ENCODE measurements around the gene LTF.

Gene LTF

DNA sequence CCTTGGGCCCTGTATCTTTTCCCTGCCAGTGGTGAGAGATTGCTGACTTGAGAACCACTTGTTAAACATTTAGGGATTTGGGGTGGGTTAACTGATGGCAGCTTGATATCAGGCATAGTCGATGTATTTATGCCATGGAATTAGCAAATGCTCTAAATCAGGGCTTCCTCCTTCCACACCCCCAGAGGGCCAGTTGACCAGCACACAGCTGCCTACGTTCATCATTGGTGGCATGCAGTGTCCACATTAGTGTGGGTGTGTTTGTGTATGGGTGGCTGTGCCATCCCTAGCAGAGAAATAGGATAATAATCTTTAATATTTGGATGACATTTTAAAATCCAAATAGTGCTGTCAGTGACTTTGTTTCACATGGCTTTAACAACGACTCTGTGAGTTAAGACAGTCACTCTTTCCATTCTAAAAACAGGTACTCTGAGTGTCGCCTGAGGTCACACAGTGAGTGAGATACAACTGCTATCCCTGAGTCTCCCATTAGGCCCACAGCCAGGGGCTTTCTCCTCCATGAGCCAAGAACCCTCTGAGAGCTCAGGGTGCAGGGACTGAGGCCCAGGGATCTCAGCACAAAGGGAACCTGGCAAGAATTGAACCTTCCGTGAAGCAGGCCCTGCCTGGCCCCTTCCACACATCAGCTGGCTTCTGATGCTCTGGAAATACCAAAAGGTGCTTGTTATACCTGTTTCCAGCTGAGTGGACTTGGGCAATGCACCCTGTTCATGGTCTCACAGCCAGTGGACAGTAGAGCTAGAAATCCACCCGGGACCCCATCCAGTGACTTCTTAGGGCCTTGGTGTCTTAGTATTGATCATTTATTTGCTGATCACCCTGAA is 4.3 kb upstream of the LTF start:
- DNase-seq (ENCODE audit: low spot score) = no peak

DNA sequence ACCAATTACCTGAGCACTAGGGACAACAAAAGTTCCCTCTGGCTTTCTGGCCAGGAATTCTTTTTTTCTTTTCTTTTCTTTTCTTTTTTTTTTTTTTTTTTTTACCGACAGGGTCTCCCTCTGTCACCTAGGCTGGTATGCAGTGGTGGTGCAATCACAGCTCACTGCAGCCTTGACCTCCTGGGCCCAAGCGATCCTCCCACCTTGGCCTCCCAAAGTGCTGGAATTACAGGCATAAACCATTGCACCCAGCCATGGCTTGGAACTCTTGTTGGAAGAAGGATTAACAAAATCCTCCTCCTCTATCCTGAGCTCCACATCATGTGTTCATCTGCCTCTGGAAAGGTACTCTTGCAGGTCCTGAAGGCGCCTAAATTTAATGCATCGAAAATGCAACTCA is 2.9 kb upstream of the LTF start:
- no peak for DNase-seq (ENCODE audit: low spot score)

DNA sequence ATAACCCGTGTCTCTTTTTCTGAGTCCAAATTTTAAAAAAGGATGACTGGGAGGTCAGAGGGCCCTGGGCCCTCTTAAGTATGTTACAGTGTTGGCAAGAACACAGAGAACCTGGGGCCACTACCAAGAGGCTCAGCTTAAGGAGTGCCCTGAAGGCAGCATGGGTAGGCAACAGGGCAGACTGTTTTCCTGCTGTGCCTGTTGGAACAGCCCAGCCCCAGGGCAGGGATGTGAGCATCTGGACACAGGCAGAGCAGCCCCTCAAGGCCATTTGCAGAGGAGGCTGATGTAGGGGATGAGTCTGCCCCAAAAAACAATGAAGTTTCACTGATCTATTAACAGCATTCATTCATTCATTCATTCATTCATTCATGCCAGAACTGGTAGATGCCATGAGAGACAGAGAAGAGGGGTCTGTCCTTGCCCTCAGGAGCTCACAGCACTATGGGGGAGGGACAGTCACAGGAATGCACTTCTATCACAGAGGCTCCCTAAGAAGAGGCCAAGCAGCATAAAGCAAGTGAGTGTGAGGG is 2.2 kb upstream of the LTF start:
- DNase-seq (ENCODE audit: low spot score) = no peak

DNA sequence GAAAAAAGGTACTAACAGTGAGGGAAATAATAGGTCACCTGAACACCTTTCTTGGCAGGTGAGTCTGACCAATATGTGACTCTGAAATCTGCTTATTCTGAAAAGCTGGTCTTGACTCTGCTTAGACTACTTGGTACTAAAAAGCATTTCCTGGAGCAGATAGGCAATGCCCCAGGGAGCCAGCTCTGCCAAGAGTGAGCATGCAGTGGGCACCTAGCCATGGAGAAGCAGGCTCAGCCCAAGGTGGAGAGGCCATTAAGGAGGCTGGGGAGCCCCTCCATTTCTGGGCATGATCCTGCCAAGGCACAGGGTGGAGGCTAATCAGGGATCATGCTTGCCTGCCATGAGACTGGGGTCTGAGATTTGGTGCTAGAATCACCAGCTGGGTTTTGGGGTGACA is 1.6 kb upstream of the LTF start:
- DNase-seq (ENCODE audit: low spot score) = no peak

DNA sequence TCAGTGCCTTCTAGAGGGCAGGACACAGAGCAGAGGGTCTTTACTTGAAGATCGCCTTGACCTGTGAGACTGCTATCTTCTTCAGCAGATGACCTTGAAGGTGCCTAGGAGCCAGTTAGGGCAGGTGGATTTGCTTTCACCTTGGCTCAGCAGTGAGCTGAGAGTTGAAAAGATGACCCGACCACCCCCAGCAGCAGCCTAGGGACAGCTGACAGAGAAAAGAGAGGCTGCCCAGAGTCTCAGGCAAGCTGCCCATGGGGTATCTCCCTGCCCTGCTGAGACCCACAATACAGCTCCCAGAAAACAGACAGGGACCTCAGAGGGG is 453 bp upstream of the LTF start:
- no peak for DNase-seq (ENCODE audit: low spot score)

DNA sequence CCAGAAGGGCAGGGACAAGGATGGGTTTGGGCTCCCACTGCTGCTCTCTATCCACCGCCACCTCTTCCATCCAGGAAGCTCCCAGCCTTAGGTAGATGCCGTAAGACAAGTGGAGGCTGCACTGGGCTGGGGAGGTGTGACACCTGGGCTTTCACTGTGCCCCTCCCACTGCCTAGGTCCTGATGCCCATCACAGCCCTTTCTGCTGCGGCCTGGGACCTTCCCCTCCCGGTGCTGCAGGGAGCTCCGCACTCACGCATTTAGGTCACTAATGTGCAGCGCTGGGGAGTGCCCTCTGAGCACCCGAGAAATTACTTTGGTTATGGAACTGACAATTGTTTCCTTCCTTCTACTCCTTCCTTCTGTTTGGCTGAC is 850 bp downstream of the LTF start:
- no peak for DNase-seq (ENCODE audit: low spot score)

DNA sequence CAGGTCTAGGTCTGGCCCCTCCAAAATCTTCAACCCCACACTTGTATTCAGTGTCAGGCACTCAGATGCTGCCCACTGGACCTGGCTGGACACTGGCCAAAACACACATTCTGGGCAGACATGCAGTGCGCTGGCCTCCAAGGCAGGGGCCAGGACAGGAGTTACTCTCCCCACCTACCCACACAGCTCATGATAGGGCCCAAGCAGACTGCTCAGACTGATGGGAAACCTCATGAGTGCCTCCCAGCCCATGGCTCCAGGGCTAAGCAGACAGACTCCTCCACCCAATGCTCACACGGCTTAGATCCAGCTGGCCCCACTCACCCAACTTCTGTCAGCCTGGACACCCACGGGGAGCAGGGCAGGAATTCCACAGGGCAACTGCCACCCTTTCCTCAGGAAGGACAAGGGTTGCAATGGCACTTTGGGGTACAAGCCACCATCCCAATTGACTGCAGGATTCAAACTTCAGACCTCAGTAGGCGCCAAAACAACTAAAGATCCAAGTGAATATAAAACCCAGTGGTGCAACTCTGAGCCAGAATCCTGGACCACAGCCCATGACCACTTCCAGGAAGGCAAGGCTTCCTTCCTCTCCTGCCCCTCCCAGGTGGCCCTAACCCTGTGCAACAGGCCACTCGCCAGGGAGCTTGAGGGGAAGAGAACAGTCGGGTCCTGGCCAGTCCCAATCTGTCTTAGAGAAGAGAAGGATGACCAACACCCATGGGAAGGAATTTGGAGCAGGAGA is 1.4 kb downstream of the LTF start:
- DNase-seq (ENCODE audit: low spot score) = no peak

DNA sequence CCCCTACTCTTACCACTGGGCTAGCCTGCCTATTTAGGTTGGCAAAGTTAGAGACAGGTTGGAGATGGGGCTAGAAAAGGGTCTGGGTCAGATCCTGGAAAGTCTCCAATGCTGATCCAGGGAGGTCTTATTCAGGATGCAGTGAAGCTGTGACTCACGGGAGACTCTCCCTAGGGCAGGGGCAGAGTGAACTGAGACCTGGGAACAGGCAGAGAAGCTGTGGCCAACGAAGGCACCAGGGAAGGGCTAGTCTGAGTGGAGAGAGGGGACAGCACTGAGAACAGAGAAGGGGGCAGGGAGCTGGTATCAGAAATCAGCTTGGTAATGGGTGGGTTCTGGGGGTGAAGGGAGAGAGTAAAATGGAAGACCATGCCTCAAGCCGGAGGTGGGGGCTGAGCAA is 2.2 kb downstream of the LTF start:
- DNase-seq (ENCODE audit: low spot score) = no peak

DNA sequence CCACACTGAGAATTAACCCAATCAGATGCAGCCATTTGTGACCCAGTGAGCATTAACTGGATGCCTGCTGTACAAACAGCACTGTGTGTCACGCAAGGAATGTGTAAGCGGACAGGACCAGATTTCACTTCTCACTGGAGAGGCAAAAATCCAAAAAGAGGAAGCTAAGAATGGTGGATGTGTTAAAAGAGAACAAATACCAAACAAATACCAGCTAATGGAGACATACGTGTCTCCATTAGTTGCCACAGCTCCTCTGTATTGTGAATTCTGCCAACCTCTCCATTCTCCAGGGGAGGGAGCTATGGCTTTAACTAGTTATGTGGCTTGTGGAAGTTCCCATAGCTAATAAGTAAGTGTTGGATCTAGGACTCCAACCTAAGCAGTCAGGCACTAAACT is 2.6 kb downstream of the LTF start:
- DNase-seq (ENCODE audit: low spot score) = no peak

DNA sequence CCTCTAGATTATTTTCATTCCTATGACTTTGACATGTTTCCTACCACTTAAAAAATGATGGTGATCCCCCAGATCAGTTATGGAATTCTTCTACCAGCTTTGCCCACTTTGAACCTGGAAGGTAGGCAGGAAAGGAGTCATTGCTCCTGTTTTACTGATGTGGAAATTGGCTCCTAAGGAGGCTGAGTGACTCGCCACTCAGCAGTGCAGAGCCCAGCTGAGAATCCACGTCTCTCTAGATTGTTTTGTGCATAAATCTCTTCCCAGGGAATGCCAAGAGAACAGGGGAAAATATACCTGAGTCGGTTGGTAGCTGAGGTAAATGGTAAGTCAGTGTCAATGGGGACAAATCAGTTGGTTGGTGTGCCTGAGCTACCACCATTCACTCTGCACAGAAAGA is 4.7 kb downstream of the LTF start:
- DNase-seq (ENCODE audit: low spot score) = no peak

DNA sequence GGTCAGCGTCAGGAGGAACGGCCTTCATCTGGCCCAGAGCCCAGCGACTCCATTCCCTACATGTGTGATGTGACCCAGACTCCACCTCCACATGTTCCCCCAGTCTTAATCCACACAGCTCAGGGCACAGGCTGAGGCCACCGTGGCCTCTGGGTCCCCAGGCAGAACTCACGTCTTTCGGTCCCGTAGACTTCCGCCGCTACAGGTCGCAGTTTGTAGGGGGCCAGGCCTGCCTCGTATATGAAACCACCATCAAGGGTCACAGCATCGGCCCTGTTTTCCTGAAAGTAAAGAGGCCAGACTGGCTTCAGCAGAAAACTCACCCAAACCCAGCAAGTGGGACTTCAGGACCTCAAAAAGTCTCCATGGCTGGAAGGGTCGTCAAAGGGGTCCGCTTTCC is 8.6 kb downstream of the LTF start:
- DNase-seq (ENCODE audit: low spot score) = no peak

DNA sequence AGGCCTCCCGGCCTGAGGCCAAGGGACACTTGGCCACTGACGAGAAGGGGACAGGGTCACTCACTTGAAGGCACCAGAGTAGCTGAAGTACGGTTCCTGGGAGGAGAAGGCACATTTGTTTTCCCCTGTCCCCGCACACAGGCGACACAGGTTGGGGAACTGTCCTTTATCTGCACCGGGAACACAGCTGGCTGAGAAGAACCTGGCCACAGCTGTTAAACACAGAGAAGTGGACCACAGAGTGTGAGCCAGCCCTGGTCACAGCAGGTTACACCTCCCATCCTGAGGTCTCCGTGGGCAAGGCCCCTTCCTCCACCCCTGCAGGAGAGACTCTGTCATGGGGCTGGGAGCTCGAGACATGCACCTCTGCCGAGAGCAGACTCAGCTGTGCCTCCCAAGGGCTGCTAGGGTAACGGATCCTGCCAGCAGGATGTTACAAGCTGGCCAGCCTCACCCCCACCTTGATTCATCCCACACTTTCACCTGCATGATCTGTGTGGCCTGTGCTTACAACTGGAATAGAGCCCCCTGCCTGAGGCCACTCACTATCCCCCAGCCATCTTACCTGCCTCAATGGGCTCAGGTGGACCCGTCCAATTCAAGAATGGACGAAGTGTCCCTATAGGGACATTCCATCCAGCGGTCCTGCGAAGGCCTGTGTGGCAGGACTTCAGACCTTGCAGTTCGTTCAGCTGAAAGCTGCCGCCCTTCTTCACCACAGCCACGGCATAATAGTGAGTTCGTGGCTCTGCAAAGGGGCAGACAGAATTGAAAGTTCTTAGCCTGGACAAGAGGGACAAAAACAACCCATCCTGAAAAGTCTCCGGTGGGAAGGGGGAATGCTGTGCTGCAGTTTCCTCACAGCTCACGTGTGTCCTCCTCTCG is 9.2 kb downstream of the LTF start:
- DNase-seq (ENCODE audit: low spot score) = no peak

DNA sequence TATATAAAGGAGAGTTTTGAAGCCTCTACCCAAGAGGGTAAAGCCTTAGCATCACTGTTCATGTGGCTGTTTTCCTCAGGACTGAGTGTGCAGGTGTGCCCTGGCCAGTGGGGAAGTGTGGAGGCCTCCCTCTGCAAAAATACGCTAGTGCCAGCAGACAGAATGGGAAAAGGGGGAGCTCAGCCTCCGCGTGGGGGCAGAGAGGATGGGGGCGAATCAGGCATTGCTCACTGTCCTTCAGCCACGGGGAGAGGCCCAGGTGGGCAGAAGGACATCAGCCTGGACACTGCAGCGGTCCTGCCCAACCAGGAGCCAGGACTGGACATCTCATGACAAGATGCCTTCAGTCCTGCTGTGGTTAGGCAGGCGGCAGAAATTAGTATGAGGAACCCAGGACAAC is 10.1 kb downstream of the LTF start:
- no peak for DNase-seq (ENCODE audit: low spot score)

DNA sequence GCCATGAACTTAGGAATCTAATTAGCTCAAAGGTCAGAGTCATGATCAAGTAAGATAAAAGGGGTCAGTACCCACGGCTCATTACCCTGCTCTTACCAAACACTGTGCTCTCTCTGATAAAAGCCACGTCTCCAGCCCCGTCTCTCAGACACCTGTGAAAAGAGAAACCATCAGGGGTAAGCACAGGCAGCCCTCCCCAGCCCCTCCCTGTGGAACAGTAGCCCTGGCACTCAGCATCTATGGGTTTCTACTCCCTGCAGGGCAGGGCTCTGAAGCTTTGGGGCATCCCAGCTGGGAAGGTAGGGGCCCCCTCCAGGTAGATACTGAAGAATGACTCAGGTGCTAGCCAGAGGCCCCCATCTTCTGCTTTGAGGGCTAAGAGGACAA is 10.5 kb downstream of the LTF start:
- DNase-seq (ENCODE audit: low spot score) = no peak

DNA sequence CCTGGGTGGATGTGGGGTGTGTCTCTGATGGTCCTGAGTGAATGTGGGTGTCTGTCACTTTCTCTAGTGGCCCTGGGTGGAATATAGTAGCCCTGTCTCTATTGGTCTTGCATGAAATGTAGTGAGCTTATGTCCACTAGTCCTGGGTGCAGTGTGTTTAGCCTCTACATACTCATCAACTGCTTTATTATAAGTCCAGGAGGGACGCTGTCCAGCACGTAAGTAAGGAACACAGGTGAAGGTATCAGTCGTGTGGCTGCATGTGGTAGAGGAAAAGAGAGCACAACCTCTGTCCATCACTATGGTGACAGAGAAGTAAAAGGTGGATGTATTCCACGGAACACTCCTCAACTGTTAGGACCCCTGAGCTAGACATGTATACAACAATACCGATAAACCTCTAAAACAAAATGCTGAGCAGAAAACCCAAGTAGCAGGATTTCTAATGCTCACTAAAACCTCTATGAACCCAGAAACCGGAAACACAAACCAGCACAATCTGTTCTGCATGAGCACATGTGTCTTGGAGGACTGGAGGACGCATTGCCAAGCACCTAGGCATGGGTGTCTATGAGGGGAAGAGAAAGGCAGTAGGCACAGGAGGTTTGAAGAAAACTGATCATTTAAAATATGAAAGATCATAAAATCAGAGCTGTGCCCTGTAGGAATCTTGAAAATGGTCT is 11.0 kb downstream of the LTF start:
- DNase-seq (ENCODE audit: low spot score) = no peak

DNA sequence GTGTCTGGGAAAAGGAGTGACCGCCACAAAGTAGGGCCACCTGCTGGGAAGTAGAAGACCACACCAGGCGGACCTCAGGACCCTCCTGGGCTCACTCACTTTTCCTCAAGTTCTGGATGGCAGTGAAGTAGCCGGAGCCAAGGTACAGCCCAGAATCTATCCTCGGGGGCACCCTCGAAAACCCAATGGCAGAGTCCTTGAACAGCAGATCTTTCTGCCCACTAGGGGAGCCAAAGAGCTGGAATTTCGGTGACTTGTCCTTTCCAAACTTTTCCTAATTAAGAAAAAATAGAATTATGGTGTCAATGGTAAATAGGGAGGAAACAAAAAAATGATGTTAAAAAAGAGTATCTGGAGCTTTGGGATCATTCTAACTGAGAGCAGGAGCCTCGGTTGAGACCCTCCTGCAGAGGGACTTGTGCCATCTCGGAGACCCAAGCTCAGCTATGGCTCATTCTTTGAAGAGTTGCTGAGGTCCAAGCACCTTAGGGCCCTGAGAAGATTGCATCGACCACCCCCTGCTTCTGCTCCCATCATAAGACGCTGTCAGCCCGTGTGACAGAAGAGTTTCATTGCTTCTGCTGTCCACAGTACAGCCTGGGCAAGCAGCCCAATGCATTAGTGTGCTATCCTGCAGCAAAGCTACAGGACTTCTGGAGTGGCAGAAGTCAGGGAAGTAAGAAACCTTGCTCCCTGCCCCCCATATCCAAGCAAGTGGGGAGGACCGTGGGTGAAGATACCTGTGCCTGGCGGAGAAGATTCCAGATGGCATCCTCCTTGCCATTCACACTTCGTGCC is 14.8 kb downstream of the LTF start:
- DNase-seq (ENCODE audit: low spot score) = peak; percentile 48

DNA sequence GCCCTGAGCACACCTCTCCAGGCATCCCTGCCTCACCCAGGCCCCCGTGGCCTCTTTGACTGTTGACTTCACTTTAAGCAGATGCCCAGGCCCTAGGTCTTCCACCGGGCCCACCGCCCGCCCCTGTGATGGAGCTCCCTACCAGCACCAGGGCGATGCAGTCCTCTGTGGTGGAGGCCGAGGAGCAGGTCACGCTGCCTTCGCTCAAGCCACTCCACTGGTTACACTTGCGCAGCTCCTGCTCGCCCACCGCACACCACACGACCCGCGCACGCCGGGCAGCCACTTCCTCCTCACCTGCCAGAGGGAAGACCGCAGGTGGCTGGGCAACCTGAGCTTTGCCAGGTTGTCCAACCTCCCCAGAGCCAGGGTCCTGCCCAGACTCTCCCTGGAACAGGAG is 16.0 kb downstream of the LTF start:
- DNase-seq (ENCODE audit: low spot score) = no peak

DNA sequence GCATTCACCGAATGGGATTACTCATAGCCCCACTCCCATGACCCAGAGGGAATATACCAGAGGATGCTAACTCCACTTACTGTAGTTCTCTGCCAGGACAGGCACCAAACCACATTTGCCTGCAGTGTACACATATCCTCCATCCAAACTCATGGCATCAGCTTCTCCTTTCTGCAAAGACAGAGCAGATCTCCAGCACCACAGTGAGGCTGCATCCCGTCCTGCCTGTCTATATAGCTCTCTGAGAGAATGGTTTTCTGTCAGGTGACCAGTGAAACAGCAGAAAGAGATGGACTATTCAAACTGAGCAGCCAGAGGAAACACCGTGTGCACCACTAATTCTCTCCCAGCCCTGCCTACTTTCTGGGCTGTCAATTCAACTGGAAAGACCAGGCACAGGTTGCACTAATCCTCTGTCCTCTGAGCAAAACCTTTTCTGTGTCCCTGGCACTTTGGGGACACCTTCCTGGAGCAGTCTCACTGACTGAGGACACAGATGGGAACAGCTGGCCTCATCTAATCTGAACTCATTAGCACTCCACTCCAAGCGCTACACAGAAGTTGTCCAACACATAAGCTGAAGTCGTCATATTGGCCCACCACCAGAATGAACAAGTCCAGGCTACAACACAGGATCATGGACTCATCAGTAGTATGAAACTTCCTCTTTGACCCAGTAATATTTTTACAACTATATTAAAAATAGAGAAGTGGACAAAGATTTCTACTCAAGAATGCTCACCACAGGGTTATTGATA is 17.3 kb downstream of the LTF start:
- no peak for DNase-seq (ENCODE audit: low spot score)

DNA sequence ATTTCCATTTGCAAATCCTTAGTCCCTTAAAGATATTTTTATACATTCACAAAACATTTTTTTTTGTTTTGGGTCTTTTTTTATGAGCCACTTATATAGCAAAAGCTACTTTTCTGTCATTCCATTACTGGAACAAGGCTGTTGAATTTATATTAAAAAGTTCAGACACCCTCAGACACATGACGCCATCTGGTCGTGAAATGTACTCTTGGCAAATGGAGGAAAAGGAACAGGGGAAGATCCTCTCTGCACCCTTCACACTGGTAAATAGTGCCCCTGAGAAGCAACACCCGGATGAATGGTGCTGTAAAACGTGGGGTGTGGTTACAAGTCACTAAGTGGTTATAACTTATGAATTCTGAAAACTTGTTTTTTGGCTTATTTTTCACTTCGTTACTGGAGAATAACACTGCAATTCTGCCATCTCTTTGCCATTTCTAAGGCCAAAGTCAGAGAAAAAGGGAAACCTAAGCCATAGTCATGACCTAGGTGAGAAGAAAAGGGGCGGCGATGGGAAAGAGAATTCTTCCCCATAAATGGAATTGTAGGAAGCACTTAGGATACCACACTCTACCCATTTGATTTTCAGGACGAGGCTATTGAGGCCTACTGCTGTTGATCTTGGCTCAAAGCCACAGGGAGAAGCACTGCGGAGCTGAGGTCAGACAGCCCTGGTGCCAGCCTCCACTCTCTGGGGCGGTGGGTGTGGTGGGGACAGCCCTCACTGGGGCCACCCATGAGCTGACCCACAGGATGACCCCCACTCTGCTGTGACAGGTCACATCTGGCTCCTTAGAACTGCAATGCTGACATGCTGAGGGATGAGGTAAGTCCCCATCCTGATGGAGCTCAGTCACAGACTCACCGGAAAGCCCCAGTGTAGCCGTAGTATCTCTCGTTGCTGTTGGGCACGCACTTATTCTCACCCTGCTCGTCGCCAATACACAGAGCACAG is 21.9 kb downstream of the LTF start:
- no peak for DNase-seq (ENCODE audit: low spot score)
